Pancreas (tissue), 10 donors: Measurements from ENCODE around the gene OSBPL2. TPM values are rescaled to one million over a fixed set of nuclear protein-coding genes. Genes with fewer than 3 reads are reported as not detected.

Experiments
- ATAC-seq, 4 donors: fragments of 200-7000 bp; cut with Tn5 transposase; one replicate each; pipeline versions ENCODE4 v1.8.0 to v1.9.1; 2020; ENCODE audit warnings: mild to moderate bottlenecking in 4 of 4, moderate library complexity in 4 of 4
- DNase-seq, 6 donors: peaks; one replicate each; pipeline ENCODE4 v3.0.0-alpha.2; 2020
- FAIRE-seq: peaks from 2 replicates; lab custom pipeline; 2012; peaks lifted over from hg19 to GRCh38; lab: Jason Lieb, UNC
- H3K27ac ChIP-seq, 4 donors: fragments of 200-600 bp; sonication (generic); 1 replicate in 3 of 4; 2 replicates in 1 of 4; pipeline versions ENCODE4 v1.5.0 to v1.8.0; 2020
- H3K27me3 ChIP-seq, 4 donors: fragments of 200-600 bp; one replicate each; pipeline ENCODE4 v1.8.0; 2021
- H3K36me3 ChIP-seq, 3 donors: fragments of 200-600 bp; sonication (generic) in 1 of 3; one replicate each; pipeline versions ENCODE4 v1.5.0 to v1.8.0; 2020 to 2021
- H3K4me1 ChIP-seq, 3 donors: fragments of 200-600 bp; one replicate each; pipeline ENCODE4 v1.8.0; 2021
- H3K4me3 ChIP-seq, 4 donors: fragments of 200-600 bp; sonication (generic) in 2 of 4; one replicate each; pipeline versions ENCODE4 v1.5.0 to v1.8.0; 2020 to 2021
- H3K9me3 ChIP-seq, 4 donors: fragments of 200-600 bp; one replicate each; pipeline ENCODE4 v1.8.0; 2021
- CTCF ChIP-seq, 4 donors: fragments of 200-600 bp; sonication (generic) in 3 of 4; IDR thresholded peaks; one replicate each; pipeline versions ENCODE4 v1.5.0 to v1.8.0; 2021; ENCODE audit warnings: antibody characterized with exemption in 4 of 4
- WGBS, 2 donors: extraction: QIAGEN DNeasy Blood & Tissue Kit; methylation state at CpG; one replicate each; pipeline ENCODE4 v1.1.7; 2013; 5-methylcytosine and 5-hydroxymethylcytosine counted together
- intact Hi-C, 3 donors: fragments of 100-400 bp; cut with DNase I; formaldehyde crosslinking; loops; one replicate each; pipeline versions ENCODE4 v1.11.1 to v1.14.2; 2022
- polyA plus RNA-seq, 2 donors: library from polyadenylated mRNA; stranded (reverse); fragments of 200-250 nt; gene quantifications; one replicate each; pipeline ENCODE4 v1.2.3, GENCODE V29; 2013
- total RNA-seq, 6 donors: library from RNA; stranded (reverse); fragmentation: NEBNext Ultra II Directional in 4 of 6; extraction: Animal tissue kit (Norgen Biotek cat#: 25700) in 4 of 6; gene quantifications; one replicate each; pipeline versions ENCODE4 v1.2.1 to v1.2.4, GENCODE V29; 2021 to 2023
- donor health status: healthy with polysubstance abuse.
- donor health status: DM: no; HTN: no; CAD: no; lungs with moderate emphysema.
- donor health status: DM: no; HTN: no; CAD: no.
- donor health status: control.
- donor health status: control.
- donor health status: Bipolar disorder and iron deficiency.
- donor health status: DM: yes; HTN: yes; CAD: no.
- donor health status: DM: no; HTN: no; CAD: no.
- donor health status: DM: no; HTN: no; CAD: no.
- donor health status: DM: yes; HTN: yes; CAD: no.

The OSBPL2 gene
- total and polyA plus RNA-seq, 8 donors = 33.3 to 56.8 (median 47.0) TPM

- no peaks in the 10 kb centered on the region for H3K27me3 ChIP-seq
- DNase-seq = no peak
- H3K36me3 ChIP-seq = peaks cover 4 to 57% (median 5%) of the 10 kb centered on the region in 3 donors
- no peaks in the 10 kb centered on the region for H3K9me3 ChIP-seq
- no peak overlapping the region for H3K4me3 ChIP-seq
- no peak for TF ChIP-seq CTCF (IDR thresholded peaks at IDR 0.05)
- intact Hi-C loops = no loop called here
- 91 to 96% methylated on average over 12 of the region's 12 CpGs for WGBS, 2 donors
- no peak for ATAC-seq
- no peak for FAIRE-seq
- H3K27ac ChIP-seq = no peak overlapping the region
- no peaks in the 10 kb centered on the region for H3K4me1 ChIP-seq
These were observed 76.0 kb downstream of the OSBPL2 start for GRCh38 chr20:62314339-62314638.

DNA sequence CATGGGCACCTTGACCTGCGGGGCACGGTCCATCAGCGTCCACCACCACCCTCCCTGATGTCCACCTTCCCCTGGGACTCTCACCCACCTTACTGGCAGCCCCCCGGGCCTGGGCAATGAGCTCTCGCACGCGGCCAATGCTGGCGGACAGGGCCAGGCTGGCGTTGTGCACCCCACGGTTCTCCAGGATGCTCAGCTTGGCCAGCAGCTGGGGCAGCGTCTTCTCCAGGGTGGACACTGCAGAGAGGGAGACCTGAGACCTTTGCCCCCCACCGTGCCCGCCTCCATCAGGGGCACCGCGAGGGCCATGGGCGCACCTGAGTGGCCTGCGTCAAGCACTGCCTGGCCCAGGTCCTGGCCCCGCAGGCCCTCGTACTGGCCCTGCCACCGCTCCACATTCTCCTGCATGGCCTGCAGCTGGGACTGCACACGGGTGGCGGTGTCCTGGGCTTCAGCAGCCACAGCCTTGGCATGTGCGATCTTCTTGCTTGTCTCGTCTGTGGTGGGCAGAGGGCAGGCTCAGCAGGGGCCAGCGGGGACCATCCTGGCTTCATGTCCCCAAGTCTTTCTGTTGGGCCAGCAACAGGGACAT is 76.5 kb downstream of the OSBPL2 start:
- TF ChIP-seq CTCF (IDR thresholded peaks at IDR 0.05) = no peak

GRCh38 chr20:62315773-62316172 is 77.5 kb downstream of the OSBPL2 start:
- H3K4me1 ChIP-seq = no peaks in the 10 kb centered on the region
- TF ChIP-seq CTCF (IDR thresholded peaks at IDR 0.05) = no peak
- DNase-seq (no peak), ATAC-seq (no peak), FAIRE-seq (no peak)
- H3K27ac ChIP-seq = no peak overlapping the region
- no peak overlapping the region for H3K4me3 ChIP-seq
- intact Hi-C loops = no loop called here
- 95 to 96% methylated on average over 12 of the region's 12 CpGs for WGBS, 2 donors
- H3K27me3 ChIP-seq = no peaks in the 10 kb centered on the region
- no peaks in the 10 kb centered on the region for H3K9me3 ChIP-seq
- peaks cover 4 to 57% (median 5%) of the 10 kb centered on the region in 3 donors for H3K36me3 ChIP-seq

More for the DNA sequence above, 76.5 kb downstream of the OSBPL2 start:
- Histone ChIP-seq H3K27me3 (no peaks in the 10 kb centered on the region), H3K4me1 (no peaks in the 10 kb centered on the region), H3K9me3 (no peaks in the 10 kb centered on the region), H3K27ac (no peak overlapping the region), H3K36me3 (peaks cover 4 to 57% (median 5%) of the 10 kb centered on the region in 3 donors), H3K4me3 (no peak overlapping the region)
- ATAC-seq (no peak), FAIRE-seq (no peak), DNase-seq (no peak)
- intact Hi-C loops = no loop called here
- 93 to 94% methylated on average over 25 of the region's 25 CpGs for WGBS, 2 donors

GRCh38 chr20:62316331-62317166 is 78.2 kb downstream of the OSBPL2 start:
- Histone ChIP-seq H3K9me3 (no peaks in the 10 kb centered on the region), H3K4me3 (no peak overlapping the region), H3K27me3 (no peaks in the 10 kb centered on the region), H3K36me3 (peaks cover 4 to 49% (median 5%) of the 10 kb centered on the region in 3 donors), H3K27ac (no peak overlapping the region), H3K4me1 (no peaks in the 10 kb centered on the region)
- DNase-seq (peak in 2 of 6 donors; percentile 40 to 80), ATAC-seq (no peak), FAIRE-seq (no peak)
- intact Hi-C loops = no loop called here
- no peak for TF ChIP-seq CTCF (IDR thresholded peaks at IDR 0.05)
- 89 to 94% methylated on average over 38 to 40 of the region's 40 CpGs for WGBS, 2 donors
